HG03571 (cell line): Measurements from ENCODE around the gene ME2.
"Not testable (repeated sequence)": the region's sequence is repeated elsewhere in the genome, so short reads cannot be mapped to it uniquely, and the experiment has no call there.

ENCODE experiments used
- ATAC-seq: cut with Tn5 transposase; IDR thresholded peaks from one replicate; pipeline ENCODE4 v1.9.1; 2021; ENCODE audit not compliant: unreplicated experiment

Gene ME2

DNA sequence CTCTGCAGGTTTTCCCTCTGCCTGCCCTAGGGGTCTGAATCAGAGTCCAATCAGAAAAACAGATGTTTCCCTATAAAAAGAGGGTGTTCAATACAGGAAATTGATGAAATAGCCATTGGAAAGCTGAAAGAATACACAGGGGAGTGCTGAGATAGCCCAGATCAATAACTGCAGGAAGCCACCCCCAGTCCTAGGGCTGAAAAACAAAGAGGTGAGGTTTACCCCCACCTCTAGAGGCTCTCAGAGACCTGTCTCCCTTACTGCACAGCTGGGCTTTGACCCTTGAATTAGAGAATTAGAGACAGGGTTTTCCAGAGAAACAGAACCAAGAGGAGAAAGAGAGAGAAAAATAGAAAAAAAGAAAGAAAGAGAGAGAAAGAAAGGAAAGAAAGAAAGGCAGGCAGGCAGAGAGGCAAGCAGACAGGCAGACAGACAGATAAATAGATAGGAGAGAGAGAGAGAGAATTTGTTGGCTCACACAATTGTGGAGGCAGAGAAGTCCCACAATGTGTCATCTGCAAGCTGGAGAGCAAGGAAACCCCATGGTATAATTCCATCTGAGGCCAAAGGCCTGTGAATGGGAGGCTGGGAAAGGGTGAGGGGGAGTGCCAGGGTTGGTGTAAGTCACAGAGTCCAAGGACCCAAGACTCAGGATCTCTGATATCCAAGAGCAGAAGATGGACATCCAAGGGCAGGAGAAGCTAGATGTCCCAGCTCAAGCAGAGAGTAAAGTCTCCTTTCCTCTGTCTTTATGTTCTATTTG is 18.9 kb upstream of the ME2 start:
- no peak for ATAC-seq

DNA sequence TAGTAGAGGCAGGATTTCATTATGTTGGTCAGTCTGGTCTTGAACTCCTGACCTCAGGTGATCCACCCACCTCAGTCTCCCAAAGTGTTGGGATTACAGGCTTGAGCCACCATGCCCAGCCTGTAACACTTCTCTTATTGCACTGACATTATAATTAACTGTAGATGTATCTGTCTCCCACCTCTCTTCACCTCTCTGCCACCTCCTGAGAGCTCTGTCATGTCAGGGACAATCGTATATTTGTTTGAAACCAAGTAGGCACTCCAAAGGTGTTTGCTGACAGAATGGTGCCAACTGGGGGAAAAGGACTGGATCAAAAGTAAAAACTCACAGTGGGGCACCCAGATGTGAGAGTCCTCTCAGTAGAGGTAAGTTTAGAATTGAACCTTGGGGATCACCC is 17.3 kb upstream of the ME2 start:
- ATAC-seq = no peak

DNA sequence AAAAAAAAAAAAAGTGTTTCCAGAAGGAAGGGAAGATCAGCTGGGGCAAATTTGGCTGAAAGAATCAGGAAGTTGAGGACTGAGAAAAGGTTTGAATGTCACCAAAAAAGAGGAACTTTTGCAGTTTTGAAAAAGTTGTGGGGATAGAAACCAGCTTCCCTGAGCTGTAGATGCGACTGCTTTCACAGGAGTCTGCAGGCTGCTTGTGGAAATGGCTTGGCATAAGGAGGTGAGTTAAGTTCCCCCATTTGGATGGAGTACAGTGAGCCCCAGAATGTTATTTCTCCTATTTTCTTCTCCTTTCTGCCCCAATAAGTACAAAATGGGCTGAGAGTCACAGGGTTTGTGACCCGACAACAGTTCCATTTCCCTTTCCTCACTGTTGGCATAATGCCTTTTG is 16.5 kb upstream of the ME2 start:
- ATAC-seq = no peak

DNA sequence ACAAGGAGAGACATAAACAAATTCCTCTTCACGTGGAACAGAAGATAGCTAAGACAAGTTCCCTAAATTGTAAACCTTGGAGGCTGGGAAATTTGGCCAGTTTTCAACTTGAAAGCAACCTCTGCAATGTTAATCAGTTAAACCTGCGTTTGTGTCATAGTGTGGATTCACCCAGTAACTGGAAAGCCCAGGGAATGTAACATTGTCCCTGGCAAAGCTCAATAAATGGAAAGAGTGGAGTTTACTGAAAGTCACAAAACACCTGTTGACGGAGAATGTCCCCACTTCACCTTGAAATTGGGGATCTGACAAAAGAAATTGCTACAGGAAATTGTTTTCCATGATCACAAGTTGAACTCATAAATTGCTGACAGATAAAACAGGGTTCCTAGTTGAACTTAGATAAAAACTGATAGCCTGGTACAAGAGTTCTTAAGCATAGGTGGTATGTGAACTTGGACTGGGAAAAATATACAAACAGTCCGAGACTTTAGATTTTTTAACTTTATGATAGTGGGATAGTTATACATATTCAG is 15.0 kb upstream of the ME2 start:
- ATAC-seq = no peak

DNA sequence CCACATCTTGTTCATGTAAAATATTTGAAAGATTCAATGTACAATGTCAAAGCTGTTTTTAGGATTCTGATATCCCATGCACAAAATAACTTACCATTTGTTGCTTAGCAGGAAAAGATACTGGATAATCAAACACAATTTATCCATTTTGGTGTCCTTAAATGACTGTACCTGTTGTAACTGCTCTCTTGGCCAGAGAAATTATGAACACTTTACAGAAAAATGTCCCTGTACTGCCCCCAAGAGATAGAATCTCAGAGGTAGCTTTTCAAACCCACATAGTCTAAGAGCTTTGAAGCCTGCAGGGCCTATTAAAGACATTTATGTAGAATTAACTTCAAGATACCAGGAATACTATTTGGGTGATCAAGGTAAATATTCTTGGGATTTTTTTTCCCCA is 12.2 kb upstream of the ME2 start:
- no peak for ATAC-seq

DNA sequence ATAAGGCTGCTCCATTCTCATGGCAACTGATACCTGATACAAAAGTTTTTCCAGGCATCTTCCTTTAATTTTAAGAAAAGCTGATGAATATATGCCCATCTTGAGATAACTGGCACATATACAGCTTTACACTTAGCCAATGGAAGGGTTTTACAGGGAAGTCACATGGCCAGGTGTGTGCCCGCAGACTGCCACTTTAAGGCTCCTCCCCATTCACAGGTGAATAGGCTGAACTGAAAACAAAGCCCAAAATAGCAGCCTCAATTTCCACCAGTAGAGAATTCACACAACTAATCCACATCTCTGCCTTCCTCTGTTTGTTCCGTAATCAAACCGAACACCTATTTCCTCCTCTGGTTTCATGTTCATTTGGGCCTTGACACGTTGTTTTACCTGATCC is 9.8 kb upstream of the ME2 start:
- ATAC-seq = no peak

DNA sequence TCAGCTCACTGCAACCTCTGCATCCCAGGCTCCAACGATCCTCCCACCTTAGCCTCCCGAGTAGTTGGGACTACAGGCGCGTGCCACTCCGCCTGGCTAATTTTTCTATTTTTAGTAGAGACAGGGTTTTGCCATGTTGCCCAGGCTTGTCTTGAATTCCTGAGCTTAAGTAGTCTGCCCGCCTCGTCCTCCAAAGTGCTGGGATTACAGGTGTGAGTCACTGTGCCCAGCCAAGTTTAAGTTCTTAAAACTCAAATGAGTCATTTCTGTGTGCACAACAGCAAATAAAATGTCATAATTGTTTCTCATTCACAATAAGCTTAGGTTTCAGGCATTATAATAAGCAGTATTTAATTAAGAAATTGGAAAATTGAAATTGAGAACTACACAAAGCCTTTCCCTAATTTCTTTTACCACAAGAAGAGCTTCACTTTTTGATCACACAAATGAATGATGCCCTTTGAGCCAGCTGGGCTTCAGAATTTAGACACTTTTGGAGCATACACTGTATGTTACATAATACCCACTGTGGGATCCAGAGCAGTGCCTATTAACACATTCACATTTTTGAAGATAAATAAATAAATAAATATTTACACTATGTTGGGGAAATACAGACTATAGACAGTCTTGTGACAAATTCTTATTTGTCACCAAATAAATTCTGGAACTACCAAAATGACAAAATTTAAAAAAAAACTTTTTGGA is 8.6 kb upstream of the ME2 start:
- no peak for ATAC-seq

DNA sequence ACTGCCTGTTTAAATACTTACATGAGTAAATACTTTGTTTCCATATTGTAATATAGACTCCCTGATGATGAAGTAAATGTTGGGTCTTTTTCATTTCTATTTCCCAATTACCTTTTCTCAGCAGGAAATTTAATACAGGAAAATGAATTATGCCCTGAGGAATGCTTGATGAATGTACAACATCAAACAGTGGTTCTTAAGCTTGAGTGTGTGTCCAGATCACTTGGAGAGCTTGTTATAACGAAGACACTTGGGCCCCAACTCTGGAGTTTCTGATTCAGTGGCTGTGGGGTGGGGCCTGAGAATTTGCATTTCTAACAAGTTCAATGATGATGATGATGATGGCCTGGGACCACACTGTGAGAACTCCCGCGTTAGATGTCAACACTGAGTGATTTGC is 7.1 kb upstream of the ME2 start:
- no peak for ATAC-seq

DNA sequence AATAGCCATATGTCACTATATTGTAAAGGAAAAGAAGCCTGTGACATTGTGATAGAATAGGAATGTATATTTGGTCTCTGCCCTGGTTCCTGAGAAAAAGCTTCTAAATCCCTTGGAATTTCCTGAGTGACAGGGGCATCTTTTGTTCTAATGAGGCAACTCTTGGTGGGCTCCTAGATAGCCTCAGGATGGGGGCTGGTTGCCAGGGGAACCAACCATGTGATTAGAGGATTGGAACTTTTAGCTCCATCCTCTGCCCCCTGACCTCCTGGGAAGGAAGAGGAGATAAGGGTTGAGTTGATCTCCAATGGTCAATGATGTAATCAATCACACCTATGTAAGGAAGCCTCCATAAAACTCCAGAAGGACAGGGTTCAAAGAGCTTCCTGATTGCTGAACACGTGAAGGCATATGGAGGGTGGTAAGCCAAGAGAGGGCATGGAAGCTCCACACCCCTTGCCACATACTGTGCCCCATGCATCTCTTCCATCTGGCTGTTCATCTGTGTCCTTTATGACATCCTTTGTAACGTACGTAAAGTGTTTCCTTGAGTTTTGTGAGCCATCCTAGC is 2.9 kb upstream of the ME2 start:
- no peak for ATAC-seq

DNA sequence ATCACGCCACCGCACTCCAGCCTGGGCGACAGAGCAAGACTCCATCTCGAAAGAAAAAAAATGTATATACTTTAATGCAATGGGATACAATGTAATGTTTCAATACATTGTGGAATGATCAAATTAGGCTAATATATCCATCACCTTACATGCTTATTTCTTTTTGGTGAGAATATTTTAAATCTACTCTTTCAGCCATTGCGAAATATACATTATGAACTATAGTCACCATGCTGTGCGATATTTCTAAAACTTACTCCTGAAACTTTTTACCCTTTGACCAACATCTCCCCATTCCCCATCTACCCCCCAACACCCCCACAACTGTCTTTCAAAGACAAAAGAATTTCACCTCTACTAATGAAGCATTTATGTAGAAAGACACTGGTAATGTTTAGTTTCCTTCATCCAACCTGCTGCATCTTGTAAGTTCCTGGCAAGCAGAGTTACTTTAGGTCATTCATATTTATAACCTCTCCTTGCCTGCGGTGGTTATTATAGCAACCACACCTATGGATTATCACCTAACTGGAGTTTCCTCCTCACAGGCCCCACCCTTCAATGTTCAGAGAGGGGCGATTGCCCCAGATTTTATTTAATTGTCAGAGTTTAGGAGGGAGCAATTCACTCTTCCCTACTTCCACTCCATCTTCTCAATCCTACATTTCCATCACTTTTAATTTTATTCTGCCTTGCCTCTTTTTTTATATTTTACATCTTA is 1.2 kb upstream of the ME2 start:
- no peak for ATAC-seq

DNA sequence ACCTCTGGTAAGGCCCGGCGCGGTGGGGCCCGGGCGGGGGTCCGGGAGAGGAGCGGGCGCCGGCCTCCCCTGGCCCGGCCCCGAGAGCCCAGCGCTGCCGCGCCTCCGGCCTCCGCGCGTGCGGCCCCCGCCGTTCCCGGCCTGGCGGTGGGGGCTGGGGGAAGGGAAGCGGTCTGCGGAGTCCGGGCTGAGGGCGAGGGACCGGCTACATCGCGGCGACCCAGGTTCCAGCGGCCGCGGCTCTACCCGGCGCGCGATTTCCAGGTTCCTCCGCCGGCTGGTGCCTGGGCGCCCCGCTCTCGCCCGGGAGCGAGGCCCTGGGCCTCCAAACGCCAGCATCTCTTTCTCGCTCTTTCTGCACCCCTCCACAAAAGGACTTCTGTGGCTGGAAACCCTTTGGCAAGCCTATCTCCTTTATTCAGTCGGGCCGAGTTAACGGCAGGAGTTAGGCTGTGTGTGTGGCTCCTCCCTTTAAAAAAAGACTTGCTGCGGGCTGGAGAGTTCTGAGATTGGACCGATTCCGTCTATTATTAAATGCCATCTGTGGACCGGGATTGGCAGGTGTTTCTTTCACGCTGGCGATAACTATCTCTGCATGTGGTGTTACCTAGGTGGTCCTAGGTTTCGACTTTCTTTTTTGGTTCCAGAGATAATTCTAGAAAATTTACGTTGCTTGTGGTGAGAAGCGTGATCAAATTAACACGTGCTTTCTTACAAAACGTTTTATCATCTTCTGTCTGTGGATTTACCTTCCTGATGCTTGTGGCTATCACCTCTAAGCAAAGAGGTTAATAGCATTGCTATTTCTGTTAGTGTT is 592 bp downstream of the ME2 start:
- ATAC-seq = peak; percentile 20

DNA sequence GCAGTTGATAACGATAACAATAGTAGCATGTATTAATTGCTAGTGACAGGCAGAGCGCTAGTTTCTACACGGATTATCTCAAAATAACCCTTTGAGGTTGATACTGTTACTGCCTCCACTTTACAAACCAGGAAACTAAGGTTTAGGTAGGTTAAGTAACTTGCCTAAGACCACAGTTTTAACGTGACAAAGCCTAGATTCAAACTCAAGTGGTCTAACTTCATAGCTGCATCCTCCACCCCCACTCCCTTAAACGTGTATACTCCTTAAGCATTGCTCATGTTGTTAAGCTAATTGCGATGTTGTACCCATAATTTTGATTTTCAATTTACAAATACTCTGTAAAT is 1.2 kb downstream of the ME2 start:
- ATAC-seq = no peak

DNA sequence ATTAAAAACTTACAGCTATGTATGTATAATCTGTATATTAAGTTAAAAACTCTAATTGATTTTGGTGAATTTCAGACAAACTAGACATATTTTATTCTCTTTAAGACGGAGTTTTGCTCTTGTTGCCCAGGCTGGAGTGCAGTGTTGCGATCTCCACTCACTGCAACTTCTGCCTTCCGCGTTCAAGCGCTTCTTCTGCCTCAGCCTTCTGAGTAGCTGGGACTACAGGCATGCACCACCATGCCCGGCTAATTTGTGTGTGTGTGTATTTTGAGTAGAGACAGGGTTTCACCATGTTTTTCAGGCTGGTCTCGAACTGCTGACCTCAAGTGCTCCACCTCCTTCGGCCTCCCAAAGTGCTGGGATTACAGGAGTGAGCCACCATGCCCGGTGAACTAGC is 2.0 kb downstream of the ME2 start:
- ATAC-seq = not testable (repeated sequence)

DNA sequence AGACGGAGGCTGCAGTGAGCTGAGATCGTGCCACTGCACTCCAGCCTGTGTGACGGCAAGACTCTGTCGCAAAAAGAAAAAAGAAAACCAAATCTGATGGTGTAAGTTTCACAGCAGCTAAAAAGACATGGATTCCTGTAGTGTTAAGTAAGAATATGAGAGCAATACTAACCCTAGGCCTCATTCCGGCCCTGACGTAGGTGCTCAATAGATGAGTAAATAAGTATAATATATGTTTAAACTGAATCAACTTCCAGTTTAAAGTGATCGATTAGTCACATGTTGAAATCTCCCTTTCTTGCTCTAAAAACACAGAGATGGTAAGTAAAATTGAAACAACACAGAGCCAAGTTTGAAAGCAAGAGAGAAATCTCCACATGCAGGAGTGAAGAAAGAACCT is 8.0 kb downstream of the ME2 start:
- ATAC-seq = no peak

DNA sequence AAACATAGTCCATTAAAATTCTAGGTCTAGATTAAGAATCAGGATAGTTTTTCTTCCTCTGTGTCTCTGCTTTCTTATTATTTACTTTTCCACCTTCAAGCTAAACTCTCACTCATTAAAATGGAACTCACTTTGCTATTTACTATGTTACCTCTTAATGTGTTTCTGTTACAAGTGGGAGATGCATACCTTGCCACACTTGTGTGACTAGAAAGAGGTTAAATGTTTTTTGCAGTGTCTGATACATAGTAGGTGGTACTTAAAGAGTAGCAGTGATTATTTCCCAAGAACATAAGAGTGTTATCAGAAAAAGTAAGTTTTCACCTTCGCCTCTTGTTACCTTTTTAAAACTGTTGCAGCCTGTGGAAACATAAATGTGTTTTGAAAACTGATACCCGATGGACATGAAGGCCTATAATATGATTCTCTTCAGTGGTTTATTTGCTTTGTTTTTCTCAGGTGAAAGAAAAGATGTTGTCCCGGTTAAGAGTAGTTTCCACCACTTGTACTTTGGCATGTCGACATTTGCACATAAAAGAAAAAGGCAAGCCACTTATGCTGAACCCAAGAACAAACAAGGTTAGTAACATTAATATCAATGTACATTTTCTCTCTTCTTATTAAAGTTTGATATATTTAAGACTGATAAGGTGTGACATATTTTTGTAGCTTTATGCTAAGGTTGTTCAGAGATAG is 16.6 kb downstream of the ME2 start:
- ATAC-seq = no peak

DNA sequence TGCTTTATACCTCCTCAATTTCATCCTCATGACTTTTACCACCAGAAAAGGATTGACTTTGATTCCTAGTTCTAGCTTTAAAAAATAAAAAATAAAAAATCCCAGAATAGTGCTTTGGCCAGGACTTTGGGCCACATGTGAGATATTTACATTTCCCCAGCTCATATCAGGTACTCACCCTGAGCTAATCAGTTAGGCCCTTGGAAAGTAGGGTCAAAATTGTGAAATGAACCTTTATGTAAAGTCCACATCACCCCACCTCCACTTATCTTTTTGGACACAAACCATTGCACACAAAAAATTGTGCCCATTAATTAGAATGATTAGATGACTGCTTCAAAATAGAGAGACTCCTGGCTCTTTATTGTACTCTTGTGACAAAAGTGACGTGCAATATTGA is 17.2 kb downstream of the ME2 start:
- ATAC-seq = no peak

DNA sequence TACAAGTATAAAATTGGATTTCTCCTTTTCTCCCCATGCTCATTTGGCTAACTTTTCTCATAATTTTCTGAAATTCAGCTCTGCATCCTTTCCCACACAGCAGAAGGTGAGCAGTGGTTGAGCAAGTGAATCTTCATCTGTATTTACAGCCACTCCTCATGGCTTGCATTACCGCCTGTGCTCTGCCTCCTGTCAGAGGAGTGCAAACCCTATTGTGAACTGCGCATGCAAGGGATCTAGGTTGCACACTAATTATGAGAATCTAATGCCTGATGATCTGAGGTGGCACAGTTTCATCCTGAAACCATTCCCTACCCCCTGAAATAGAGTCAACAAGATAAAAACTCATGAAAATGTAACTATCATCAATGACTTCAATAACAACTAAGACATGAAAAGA is 20.0 kb downstream of the ME2 start:
- no peak for ATAC-seq

DNA sequence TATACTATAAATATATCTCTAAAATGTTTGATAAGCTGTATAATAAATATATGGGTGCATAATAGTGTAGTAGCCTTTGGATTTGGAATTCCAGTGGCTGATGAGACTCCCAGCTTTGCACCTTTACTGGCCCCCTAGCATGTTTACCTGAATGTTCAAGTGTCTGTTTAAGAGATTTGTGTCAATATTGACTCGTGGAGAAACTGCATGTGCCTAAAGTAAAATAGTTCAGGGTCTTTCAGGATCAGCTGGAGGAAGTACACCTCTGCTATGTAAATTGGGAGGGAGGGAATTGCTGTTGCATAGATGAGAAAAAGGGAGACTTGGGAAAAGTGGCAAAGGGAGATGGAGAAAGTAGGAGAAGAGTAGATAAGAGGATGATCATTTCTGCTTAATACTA is 23.9 kb downstream of the ME2 start:
- ATAC-seq = no peak

DNA sequence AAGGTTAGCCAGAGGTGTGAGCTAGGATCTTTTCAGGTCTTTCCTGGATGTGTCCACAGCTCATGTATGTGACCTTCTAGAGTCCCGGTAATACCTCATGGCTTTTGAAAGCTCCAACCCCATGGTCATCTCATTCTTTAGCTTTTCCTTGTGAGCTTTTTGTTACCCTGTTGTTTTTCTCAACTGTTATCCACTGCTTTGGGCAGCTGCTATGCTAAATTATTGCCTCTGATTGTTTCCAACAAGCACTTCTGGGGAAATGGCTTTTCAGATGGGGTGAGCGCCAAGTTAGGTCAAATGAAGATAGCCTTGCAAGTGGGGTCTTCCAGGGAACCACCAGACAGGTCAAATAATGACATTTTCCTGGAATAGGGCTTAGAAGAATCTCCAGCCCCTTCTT is 27.9 kb downstream of the ME2 start:
- no peak for ATAC-seq

DNA sequence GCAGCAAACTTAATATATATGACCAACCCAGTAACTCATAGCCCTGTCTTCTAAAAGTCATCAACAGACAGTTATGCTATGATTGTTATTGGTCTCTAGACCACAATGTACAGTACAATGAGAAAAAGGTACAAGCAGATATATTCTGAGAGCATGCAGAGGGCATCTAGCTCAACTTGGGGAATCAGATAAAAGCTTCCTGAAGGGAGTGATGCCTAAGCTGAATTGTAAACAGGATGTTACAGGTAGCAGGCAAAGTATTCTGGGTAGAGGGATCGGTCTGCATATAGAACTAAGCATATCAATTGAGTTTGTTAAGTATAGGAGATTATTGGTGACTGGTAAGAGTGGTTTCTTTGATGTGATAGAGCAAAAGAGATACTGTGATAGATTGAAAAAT is 30.3 kb downstream of the ME2 start:
- no peak for ATAC-seq
